ENCODE data around the gene CCR5AS.
"Not testable (repeated sequence)": the region's sequence is repeated elsewhere in the genome, so short reads cannot be mapped to it uniquely, and the experiment has no call there.

Gene CCR5AS

DNA sequence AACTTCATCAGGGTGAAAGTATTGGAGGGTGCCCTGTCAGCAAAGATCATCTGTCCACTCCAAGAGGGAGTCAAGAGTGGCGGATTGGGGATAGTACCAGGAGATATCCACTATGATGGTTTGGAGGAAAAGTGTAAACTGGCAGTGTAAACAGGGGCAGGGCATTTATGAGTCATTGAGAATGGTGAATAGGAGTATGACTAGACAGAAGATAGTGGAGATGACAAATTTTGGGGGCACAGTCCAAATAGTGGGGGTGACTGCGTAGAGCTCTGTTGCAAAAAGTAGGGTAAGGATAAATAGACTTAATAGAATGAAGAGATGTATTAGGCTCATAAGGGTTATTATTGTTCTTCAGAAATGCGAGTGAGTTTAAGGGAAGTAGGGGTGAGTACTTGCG is 18.0 kb downstream of the CCR5AS start:
- not testable (repeated sequence) for H3K4me3 ChIP-seq (ENCODE audit: low read depth in 1 of 2, low read length in 2 of 2)

DNA sequence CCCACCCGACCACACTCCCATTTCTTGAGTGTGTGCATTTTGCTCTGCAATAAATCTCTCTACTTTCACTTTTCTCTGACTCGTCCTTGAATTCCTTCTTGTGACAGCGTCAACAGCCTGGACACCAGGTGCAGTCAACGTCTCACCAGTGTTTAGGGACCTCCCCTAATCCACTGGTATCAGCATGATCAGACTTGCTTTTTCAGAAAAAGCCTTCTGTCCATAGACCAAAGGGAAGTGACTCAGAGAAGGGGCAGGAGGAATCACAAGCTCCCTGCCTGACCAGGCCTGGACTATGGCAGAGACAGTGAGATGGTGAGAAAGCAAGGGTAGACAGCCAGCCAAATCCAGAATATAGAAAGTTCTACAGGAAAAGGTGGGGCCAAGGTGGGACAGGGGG is 20.7 kb downstream of the CCR5AS start:
- no peaks in the 10 kb centered on the region for H3K9me3 ChIP-seq (ENCODE audit: low read length)
- H3K4me3 ChIP-seq (ENCODE audit: low read depth in 1 of 2, low read length in 2 of 2) = no peak overlapping the region
- no peak overlapping the region for H3K27ac ChIP-seq (ENCODE audit: low read depth, low read length)
- H3K9ac ChIP-seq (ENCODE audit: low read length) = no peak overlapping the region
- no peaks in the 10 kb centered on the region for H3K36me3 ChIP-seq (ENCODE audit: insufficient read depth, low read length)
- peaks cover 1% of the 10 kb centered on the region for H3K4me1 ChIP-seq (ENCODE audit: insufficient read depth, low read length)
- H3K27me3 ChIP-seq (ENCODE audit: control insufficient read depth in 1 of 2, insufficient read depth in 2 of 2, low read length in 2 of 2) = no peaks in the 10 kb centered on the region

More for the DNA sequence above, 18.0 kb downstream of the CCR5AS start:
- H3K4me1 ChIP-seq (ENCODE audit: insufficient read depth, low read length); H3K27ac ChIP-seq (ENCODE audit: low read depth, low read length); H3K9me3 ChIP-seq (ENCODE audit: low read length); H3K36me3 ChIP-seq (ENCODE audit: insufficient read depth, low read length); H3K27me3 ChIP-seq (ENCODE audit: control insufficient read depth in 1 of 2, insufficient read depth in 2 of 2, low read length in 2 of 2); H3K9ac ChIP-seq (ENCODE audit: low read length): not testable (repeated sequence)

DNA sequence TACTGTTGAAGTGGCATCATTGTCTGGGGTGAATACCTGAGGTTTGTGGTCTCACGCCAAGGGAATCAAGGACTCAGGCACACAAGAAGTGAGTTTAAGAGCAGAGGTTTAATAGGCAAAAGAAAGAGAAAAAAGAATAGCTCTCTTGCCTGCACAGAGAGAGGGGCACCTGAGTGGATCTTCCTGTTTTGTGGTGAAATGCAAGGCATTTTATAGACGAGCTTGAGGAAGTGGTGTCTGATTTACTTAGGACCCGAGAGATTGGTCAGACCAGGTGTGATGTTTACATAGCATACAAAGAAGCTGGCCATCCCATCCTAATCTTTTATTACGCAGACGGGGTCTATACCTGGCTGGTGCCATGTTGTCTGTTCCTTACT is 22.9 kb downstream of the CCR5AS start:
- Histone ChIP-seq H3K4me1 (ENCODE audit: insufficient read depth, low read length) (peaks cover 5% of the 10 kb centered on the region), H3K4me3 (ENCODE audit: low read depth in 1 of 2, low read length in 2 of 2) (no peak overlapping the region), H3K36me3 (ENCODE audit: insufficient read depth, low read length) (no peaks in the 10 kb centered on the region), H3K27me3 (ENCODE audit: control insufficient read depth in 1 of 2, insufficient read depth in 2 of 2, low read length in 2 of 2) (no peaks in the 10 kb centered on the region), H3K9ac (ENCODE audit: low read length) (no peak overlapping the region), H3K9me3 (ENCODE audit: low read length) (no peaks in the 10 kb centered on the region), H3K27ac (ENCODE audit: low read depth, low read length) (no peak overlapping the region)

DNA sequence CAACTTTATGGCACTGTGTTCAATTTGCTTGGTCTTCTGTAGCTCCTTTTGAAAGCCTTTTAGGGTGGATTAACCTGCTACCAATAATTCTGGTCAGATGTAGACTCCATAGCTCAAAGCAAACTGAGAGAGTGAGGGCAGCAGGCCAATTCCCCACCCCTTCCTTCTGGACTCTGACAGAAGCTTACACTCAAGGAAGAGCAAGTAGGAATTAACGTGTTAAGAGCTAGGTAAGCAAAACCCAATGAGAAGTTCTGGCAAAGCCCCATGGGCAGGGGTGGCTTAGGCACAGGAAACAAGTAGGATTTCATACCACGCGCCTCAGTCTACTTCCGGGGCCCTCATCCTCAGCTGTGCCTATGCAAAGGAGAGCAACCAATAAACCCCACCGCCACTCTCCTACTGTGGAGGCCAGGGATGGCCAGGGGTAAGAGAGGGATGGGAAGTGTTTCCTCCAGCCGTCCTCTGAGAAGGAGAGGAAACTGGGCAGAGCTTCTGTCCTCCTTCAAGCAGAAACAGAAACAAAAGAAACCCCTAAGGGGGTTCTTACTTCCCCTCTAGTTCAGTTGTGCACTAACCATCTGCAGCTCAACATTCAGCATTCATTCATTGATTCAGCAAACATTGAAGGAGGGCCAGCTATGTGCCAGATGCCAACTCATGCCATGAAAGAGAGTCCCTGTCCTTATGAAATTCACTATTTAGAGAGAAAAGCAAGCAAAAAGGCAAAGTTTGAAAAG is 23.5 kb downstream of the CCR5AS start:
- no peaks in the 10 kb centered on the region for H3K9me3 ChIP-seq (ENCODE audit: low read length)
- no peaks in the 10 kb centered on the region for H3K36me3 ChIP-seq (ENCODE audit: insufficient read depth, low read length)
- peaks cover 5% of the 10 kb centered on the region for H3K4me1 ChIP-seq (ENCODE audit: insufficient read depth, low read length)
- H3K9ac ChIP-seq (ENCODE audit: low read length) = no peak overlapping the region
- H3K27me3 ChIP-seq (ENCODE audit: control insufficient read depth in 1 of 2, insufficient read depth in 2 of 2, low read length in 2 of 2) = no peaks in the 10 kb centered on the region
- no peak overlapping the region for H3K4me3 ChIP-seq (ENCODE audit: low read depth in 1 of 2, low read length in 2 of 2)
- no peak overlapping the region for H3K27ac ChIP-seq (ENCODE audit: low read depth, low read length)

DNA sequence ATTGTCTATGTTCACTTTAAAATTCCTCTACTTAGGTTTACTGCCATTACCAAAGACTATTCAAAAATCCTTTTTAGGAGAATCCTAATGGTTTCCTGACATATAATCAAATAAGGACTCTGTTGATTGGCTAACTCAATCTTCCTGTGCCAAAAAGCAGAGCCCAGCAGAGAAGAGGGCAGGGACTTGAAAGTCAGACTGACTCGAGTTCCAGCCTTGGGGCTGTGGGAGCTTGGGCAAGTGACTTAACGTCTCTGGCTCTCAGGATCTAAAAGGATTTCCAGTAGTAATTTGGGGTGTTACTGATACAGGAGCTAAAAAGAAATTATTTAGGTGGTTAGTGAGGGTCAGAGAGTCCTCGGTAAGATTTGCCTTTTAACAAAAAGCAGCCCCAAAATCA is 25.2 kb downstream of the CCR5AS start:
- H3K4me1 ChIP-seq (ENCODE audit: insufficient read depth, low read length) = peaks cover 5% of the 10 kb centered on the region

DNA sequence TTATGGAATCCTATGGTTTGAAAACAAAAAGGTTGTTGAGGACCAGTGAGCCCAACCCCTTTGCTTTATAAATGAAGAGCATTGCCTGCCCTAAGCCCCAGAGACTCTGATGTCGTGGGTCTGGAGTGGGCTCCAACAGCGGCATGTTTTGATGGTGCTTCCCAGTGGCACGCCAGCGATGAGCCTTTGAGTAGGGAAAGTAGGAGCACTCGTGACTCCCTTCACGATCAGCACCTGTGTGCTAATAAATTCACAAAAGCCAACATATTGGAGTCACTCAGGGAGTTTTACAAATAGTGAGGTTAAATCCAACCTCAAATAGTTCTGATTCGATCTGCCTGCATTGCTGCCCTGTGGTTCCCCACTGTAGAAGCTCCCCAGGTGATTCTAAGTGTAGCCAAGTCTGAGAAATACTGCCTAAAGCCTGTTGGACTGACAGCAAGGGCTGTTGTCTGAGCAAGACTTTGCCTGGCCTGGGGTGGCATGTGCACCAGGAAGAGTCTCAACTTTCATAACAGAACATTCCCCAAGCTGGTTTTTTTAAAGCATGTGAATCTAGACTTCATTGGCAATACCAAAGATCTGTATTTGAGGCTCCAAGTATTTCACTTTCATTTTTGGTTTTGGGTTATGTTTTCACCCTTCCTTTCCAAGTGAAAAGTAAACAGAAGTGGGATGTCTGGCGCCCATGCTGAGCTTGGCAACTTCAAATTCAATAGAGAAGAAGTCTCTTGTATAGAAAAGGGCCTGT is 26.2 kb downstream of the CCR5AS start:
- H3K9me3 ChIP-seq (ENCODE audit: low read length) = no peaks in the 10 kb centered on the region

More for the DNA sequence above, 25.2 kb downstream of the CCR5AS start:
- no peak overlapping the region for H3K27ac ChIP-seq (ENCODE audit: low read depth, low read length)
- no peak overlapping the region for H3K4me3 ChIP-seq (ENCODE audit: low read depth in 1 of 2, low read length in 2 of 2)
- H3K36me3 ChIP-seq (ENCODE audit: insufficient read depth, low read length) = no peaks in the 10 kb centered on the region
- no peaks in the 10 kb centered on the region for H3K27me3 ChIP-seq (ENCODE audit: control insufficient read depth in 1 of 2, insufficient read depth in 2 of 2, low read length in 2 of 2)
- no peak overlapping the region for H3K9ac ChIP-seq (ENCODE audit: low read length)
- no peaks in the 10 kb centered on the region for H3K9me3 ChIP-seq (ENCODE audit: low read length)

DNA sequence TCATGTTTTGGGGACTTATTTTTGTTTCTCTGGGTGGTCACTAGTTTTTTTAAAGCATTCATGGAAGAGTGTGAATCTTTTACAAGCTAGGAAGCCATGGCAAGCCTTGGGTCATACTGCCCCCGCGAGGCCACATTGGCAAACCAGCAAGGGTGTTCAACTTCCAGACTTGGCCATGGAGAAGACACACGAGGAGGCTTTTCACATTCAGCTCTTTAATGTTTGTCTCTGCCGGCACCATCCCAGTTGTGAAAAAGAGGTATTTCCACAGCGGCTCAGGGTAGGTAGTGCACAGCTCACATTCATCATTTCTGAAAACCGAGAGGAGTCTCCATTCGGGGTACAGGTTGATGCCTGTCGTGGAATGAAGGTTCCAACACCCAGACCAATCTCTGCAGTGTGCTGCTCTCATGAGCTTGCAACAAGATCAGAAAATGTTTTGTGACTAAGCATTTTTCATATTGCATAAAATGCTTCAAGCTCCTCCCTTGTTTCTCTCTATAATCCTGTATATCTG is 28.4 kb downstream of the CCR5AS start:
- no peak overlapping the region for H3K9ac ChIP-seq (ENCODE audit: low read length)
- H3K4me1 ChIP-seq (ENCODE audit: insufficient read depth, low read length) = peaks cover 5% of the 10 kb centered on the region
- H3K9me3 ChIP-seq (ENCODE audit: low read length) = no peaks in the 10 kb centered on the region

More for the DNA sequence above, 26.2 kb downstream of the CCR5AS start:
- Histone ChIP-seq H3K36me3 (ENCODE audit: insufficient read depth, low read length) (no peaks in the 10 kb centered on the region), H3K27ac (ENCODE audit: low read depth, low read length) (no peak overlapping the region), H3K4me3 (ENCODE audit: low read depth in 1 of 2, low read length in 2 of 2) (no peak overlapping the region), H3K9ac (ENCODE audit: low read length) (no peak overlapping the region), H3K27me3 (ENCODE audit: control insufficient read depth in 1 of 2, insufficient read depth in 2 of 2, low read length in 2 of 2) (no peaks in the 10 kb centered on the region), H3K4me1 (ENCODE audit: insufficient read depth, low read length) (peaks cover 5% of the 10 kb centered on the region)

DNA sequence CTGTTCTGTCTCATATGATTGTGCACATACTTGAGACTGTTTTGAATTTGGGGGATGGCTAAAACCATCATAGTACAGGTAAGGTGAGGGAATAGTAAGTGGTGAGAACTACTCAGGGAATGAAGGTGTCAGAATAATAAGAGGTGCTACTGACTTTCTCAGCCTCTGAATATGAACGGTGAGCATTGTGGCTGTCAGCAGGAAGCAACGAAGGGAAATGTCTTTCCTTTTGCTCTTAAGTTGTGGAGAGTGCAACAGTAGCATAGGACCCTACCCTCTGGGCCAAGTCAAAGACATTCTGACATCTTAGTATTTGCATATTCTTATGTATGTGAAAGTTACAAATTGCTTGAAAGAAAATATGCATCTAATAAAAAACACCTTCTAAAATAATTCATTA is 31.1 kb downstream of the CCR5AS start:
- no peaks in the 10 kb centered on the region for H3K27me3 ChIP-seq (ENCODE audit: control insufficient read depth in 1 of 2, insufficient read depth in 2 of 2, low read length in 2 of 2)
- no peak overlapping the region for H3K27ac ChIP-seq (ENCODE audit: low read depth, low read length)
- peaks cover under 1% of the 10 kb centered on the region for H3K4me1 ChIP-seq (ENCODE audit: insufficient read depth, low read length)
- no peaks in the 10 kb centered on the region for H3K9me3 ChIP-seq (ENCODE audit: low read length)
- H3K9ac ChIP-seq (ENCODE audit: low read length) = no peak overlapping the region
- no peak overlapping the region for H3K4me3 ChIP-seq (ENCODE audit: low read depth in 1 of 2, low read length in 2 of 2)
- H3K36me3 ChIP-seq (ENCODE audit: insufficient read depth, low read length) = no peaks in the 10 kb centered on the region

More for the DNA sequence above, 28.4 kb downstream of the CCR5AS start:
- Histone ChIP-seq H3K27ac (ENCODE audit: low read depth, low read length) (no peak overlapping the region), H3K27me3 (ENCODE audit: control insufficient read depth in 1 of 2, insufficient read depth in 2 of 2, low read length in 2 of 2) (no peaks in the 10 kb centered on the region), H3K4me3 (ENCODE audit: low read depth in 1 of 2, low read length in 2 of 2) (no peak overlapping the region), H3K36me3 (ENCODE audit: insufficient read depth, low read length) (no peaks in the 10 kb centered on the region)

DNA sequence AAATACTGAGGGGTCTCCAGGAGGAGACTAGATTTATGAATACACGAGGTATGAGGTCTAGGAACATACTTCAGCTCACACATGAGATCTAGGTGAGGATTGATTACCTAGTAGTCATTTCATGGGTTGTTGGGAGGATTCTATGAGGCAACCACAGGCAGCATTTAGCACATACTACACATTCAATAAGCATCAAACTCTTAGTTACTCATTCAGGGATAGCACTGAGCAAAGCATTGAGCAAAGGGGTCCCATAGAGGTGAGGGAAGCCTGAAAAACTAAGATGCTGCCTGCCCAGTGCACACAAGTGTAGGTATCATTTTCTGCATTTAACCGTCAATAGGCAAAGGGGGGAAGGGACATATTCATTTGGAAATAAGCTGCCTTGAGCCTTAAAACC is 31.6 kb downstream of the CCR5AS start:
- H3K27me3 ChIP-seq (ENCODE audit: control insufficient read depth in 1 of 2, insufficient read depth in 2 of 2, low read length in 2 of 2) = no peaks in the 10 kb centered on the region
- H3K36me3 ChIP-seq (ENCODE audit: insufficient read depth, low read length) = no peaks in the 10 kb centered on the region
- H3K9me3 ChIP-seq (ENCODE audit: low read length) = no peaks in the 10 kb centered on the region
- no peaks in the 10 kb centered on the region for H3K4me1 ChIP-seq (ENCODE audit: insufficient read depth, low read length)
- no peak overlapping the region for H3K27ac ChIP-seq (ENCODE audit: low read depth, low read length)
- H3K4me3 ChIP-seq (ENCODE audit: low read depth in 1 of 2, low read length in 2 of 2) = no peak overlapping the region
- no peak overlapping the region for H3K9ac ChIP-seq (ENCODE audit: low read length)

DNA sequence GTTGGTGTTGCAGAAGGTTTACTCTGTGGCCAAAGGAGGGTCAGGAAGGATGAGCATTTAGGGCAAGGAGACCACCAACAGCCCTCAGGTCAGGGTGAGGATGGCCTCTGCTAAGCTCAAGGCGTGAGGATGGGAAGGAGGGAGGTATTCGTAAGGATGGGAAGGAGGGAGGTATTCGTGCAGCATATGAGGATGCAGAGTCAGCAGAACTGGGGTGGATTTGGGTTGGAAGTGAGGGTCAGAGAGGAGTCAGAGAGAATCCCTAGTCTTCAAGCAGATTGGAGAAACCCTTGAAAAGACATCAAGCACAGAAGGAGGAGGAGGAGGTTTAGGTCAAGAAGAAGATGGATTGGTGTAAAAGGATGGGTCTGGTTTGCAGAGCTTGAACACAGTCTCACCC is 32.1 kb downstream of the CCR5AS start:
- Histone ChIP-seq H3K9ac (ENCODE audit: low read length) (no peak overlapping the region), H3K36me3 (ENCODE audit: insufficient read depth, low read length) (no peaks in the 10 kb centered on the region), H3K27ac (ENCODE audit: low read depth, low read length) (no peak overlapping the region), H3K9me3 (ENCODE audit: low read length) (no peaks in the 10 kb centered on the region), H3K4me3 (ENCODE audit: low read depth in 1 of 2, low read length in 2 of 2) (no peak overlapping the region), H3K4me1 (ENCODE audit: insufficient read depth, low read length) (no peaks in the 10 kb centered on the region), H3K27me3 (ENCODE audit: control insufficient read depth in 1 of 2, insufficient read depth in 2 of 2, low read length in 2 of 2) (no peaks in the 10 kb centered on the region)

DNA sequence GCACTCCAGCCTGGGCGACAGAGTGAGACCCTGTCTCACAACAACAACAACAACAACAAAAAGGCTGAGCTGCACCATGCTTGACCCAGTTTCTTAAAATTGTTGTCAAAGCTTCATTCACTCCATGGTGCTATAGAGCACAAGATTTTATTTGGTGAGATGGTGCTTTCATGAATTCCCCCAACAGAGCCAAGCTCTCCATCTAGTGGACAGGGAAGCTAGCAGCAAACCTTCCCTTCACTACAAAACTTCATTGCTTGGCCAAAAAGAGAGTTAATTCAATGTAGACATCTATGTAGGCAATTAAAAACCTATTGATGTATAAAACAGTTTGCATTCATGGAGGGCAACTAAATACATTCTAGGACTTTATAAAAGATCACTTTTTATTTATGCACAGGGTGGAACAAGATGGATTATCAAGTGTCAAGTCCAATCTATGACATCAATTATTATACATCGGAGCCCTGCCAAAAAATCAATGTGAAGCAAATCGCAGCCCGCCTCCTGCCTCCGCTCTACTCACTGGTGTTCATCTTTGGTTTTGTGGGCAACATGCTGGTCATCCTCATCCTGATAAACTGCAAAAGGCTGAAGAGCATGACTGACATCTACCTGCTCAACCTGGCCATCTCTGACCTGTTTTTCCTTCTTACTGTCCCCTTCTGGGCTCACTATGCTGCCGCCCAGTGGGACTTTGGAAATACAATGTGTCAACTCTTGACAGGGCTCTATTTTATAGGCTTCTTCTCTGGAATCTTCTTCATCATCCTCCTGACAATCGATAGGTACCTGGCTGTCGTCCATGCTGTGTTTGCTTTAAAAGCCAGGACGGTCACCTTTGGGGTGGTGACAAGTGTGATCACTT is 34.1 kb downstream of the CCR5AS start:
- Histone ChIP-seq H3K4me1 (ENCODE audit: insufficient read depth, low read length) (no peaks in the 10 kb centered on the region), H3K27me3 (ENCODE audit: control insufficient read depth in 1 of 2, insufficient read depth in 2 of 2, low read length in 2 of 2) (no peaks in the 10 kb centered on the region), H3K27ac (ENCODE audit: low read depth, low read length) (no peak overlapping the region), H3K9me3 (ENCODE audit: low read length) (no peaks in the 10 kb centered on the region), H3K36me3 (ENCODE audit: insufficient read depth, low read length) (no peaks in the 10 kb centered on the region), H3K9ac (ENCODE audit: low read length) (no peak overlapping the region), H3K4me3 (ENCODE audit: low read depth in 1 of 2, low read length in 2 of 2) (no peak overlapping the region)

All from muscle layer of colon (tissue), 2 donors.